ENCODE results near the gene DNASE1L3.

GRCh38 chr3:58260261-58260731 lies 49.5 kb upstream of the DNASE1L3 start:
- TF ChIP-seq EP300 (IDR thresholded peaks at IDR 0.05; ENCODE audit: borderline replicate concordance in 1 of 2, low read depth in 2 of 2, low read length in 2 of 2), result no peak
- TF ChIP-seq CTCF (IDR thresholded peaks at IDR 0.05; ENCODE audit: control extremely low read depth in 1 of 3, insufficient read depth in 1 of 3, low read depth in 1 of 3, low read length in 3 of 3), result no peak
- no peak for TF ChIP-seq EGR1 (IDR thresholded peaks at IDR 0.05; ENCODE audit: borderline replicate concordance, low read depth, low read length)
- no peak for TF ChIP-seq JUND (IDR thresholded peaks at IDR 0.05; ENCODE audit: low read length)
- TF ChIP-seq MAX (IDR thresholded peaks at IDR 0.05), result no peak
- TF ChIP-seq SP2 (IDR thresholded peaks at IDR 0.05; ENCODE audit: low read length), result no peak
- no peak for TF ChIP-seq POLR2AphosphoS5 (IDR thresholded peaks at IDR 0.05; ENCODE audit: low read depth, low read length)
- TF ChIP-seq CREB1 (IDR thresholded peaks at IDR 0.05), result no peak
- no peak for TF ChIP-seq CHD2 (IDR thresholded peaks at IDR 0.05; ENCODE audit: low read length)
- no peak for TF ChIP-seq SUZ12 (IDR thresholded peaks at IDR 0.05; ENCODE audit: low read length)
- no peak for TF ChIP-seq GTF2F1 (IDR thresholded peaks at IDR 0.05; ENCODE audit: borderline replicate concordance, low read depth, low read length)
- TF ChIP-seq POLR2A (IDR thresholded peaks at IDR 0.05; ENCODE audit: control extremely low read depth in 1 of 2, low read depth in 2 of 2, low read length in 2 of 2), result no peak
- TF ChIP-seq SIN3A (conservative IDR thresholded peaks at IDR 0.05 in 1 of 2, IDR thresholded peaks at IDR 0.05 in 1 of 2; ENCODE audit: low read depth in 1 of 2, low read length in 2 of 2), result no peak
- TF ChIP-seq CBX5 (IDR thresholded peaks at IDR 0.05; ENCODE audit: low read depth, low read length), result no peak

Measured in H1 (cell line).